ENCODE data around the gene FOSL1.

Gene FOSL1

DNA sequence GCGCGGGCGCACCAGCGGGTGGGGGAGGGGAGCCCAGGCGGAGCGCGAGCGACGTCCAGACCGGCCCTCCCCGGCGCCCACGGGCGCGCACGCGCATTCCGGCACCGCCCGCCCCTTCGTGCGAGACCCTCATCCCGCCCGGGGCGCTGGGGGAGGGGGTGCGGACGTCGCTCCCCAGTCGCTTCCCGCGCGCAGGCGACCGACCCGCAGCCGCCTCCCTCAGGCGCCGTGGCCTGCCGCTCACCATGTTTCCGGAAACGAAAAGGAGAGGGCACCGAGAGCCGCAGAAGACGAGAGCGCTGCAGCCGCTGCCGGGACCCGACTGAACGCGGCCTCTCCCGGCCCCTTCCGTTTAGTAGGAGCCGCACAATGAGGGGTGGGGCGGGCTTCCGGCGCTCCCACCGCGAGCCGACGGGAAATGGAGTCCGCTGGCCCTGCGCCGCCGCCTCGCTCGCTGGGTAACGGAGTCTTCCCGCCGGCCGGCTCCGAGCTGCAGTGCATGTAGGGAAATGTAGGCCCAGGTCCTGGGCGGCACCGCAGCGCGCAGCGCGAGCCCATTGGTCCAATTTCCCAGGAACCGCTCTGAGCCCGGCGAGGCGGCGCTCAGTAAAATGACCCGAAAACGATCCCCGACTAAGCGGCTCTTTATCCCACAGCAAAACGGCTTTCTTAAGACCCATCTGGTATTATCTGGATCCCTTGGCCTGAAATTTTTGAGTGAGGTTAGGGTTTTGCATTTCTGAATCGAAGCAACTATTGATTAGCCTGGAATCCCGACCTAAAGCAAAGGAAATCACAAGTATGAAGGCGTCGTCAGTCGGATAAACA lies 42.1 kb downstream of the FOSL1 start, which contains the start of gene CFL1:
TSS of gene CFL1 (minus strand) at position 328 of the 828 bp plus-strand sequence. CDS start at position 247, 81 bp downstream.
- TF ChIP-seq, protein P1, sequence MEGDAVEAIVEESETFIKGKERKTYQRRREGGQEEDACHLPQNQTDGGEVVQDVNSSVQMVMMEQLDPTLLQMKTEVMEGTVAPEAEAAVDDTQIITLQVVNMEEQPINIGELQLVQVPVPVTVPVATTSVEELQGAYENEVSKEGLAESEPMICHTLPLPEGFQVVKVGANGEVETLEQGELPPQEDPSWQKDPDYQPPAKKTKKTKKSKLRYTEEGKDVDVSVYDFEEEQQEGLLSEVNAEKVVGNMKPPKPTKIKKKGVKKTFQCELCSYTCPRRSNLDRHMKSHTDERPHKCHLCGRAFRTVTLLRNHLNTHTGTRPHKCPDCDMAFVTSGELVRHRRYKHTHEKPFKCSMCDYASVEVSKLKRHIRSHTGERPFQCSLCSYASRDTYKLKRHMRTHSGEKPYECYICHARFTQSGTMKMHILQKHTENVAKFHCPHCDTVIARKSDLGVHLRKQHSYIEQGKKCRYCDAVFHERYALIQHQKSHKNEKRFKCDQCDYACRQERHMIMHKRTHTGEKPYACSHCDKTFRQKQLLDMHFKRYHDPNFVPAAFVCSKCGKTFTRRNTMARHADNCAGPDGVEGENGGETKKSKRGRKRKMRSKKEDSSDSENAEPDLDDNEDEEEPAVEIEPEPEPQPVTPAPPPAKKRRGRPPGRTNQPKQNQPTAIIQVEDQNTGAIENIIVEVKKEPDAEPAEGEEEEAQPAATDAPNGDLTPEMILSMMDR (IDR thresholded peaks at IDR 0.05; ENCODE audit: extremely low read depth, insufficient read depth, missing control alignments) = no peak
- peak; percentile 94 for DNase-seq (ENCODE audit: low spot score)
- in situ Hi-C loops (cut with MboI; ENCODE audit: low pct_unique_long_range_greater_than_20kb, low sequenced_read_pairs, unreplicated experiment) = no loop called here

DNA sequence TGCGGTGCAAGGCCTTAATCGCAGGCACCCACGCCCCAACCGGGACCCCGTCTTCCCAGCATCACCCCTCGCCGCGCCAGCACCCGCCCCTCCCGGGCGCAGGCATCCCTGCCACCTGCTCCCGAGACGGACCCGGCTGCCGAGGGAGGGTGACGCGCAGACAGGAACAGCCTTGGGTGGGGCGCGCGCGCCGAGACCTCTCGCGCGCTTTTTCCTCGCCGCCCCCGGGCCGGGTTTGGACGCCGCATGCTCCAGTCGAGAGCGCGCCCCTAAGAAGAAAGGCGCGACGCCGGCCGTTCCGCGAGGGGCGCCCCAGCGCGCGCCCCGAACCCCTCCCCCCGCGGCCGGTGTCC lies 42.7 kb downstream of the FOSL1 start:
- in situ Hi-C loops (cut with MboI; ENCODE audit: low pct_unique_long_range_greater_than_20kb, low sequenced_read_pairs, unreplicated experiment) = no loop called here
- no peak for DNase-seq (ENCODE audit: low spot score)

DNA sequence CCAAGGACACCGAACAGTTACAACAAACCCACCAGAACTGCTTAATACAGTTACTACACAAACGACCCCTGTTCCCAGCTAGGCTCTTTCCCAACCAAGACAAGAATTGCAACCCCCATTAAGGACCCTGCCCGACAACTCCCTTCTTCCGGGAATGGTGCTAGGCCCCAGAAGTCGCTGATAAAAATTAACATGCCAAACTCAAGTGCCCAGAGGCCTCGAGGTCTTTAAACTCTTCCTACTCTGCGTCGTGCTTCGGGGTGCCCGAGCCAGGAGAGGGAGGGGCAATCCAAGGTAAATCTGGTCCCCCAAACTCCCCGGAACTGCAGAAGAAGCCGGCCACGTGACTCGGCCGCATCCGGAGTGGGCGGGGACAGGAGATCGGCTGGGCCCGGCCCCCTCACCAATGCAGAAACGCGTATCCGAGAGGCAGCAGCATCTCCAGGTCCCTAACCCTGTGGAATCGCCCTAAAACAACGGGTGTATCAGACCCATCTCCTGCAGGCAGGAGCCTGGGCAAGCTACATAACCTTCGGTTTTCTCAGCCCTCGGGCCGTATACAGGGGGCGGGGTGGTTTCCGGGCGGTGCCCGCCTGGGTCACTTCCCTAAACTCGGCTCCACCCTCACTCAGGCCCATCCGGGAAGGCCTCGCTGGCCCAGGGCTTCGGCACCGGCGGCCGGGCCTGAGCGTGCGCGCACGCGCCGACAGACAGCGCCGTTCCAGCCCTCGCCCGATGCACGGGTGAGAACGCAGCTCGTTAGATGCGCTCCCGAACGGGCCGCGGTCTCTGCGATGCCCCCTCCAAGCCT lies 43.3 kb downstream of the FOSL1 start:
- TF ChIP-seq, protein P1 (IDR thresholded peaks at IDR 0.05; ENCODE audit: extremely low read depth, insufficient read depth, missing control alignments) = no peak
- peak; percentile 82 for DNase-seq (ENCODE audit: low spot score)
- in situ Hi-C loops (cut with MboI; ENCODE audit: low pct_unique_long_range_greater_than_20kb, low sequenced_read_pairs, unreplicated experiment) = no loop called here

More for the DNA sequence above, 42.7 kb downstream of the FOSL1 start:
- TF ChIP-seq, protein P1 (IDR thresholded peaks at IDR 0.05; ENCODE audit: extremely low read depth, insufficient read depth, missing control alignments) = peak; percentile 8

DNA sequence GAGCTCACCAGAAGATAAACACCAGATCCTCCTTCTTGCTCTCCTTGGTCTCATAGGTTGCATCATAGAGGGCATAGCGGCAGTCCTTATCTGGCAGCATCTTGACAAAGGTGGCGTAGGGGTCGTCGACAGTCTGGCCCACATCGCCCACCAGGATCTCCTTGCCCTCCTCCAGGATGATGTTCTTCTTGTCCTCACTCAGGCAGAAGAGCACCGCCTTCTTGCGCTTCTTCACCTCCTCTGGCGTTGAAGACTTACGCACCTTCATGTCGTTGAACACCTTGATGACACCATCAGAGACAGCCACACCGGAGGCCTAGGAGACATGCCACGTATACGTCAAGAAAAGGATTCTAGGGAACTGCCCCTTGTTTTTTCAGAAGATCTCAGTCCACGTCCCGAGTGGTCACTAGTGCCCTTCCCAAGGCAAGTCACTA lies 44.2 kb downstream of the FOSL1 start:
- TF ChIP-seq, protein P1 (IDR thresholded peaks at IDR 0.05; ENCODE audit: extremely low read depth, insufficient read depth, missing control alignments) = no peak
- no peak for DNase-seq (ENCODE audit: low spot score)
- in situ Hi-C loops (cut with MboI; ENCODE audit: low pct_unique_long_range_greater_than_20kb, low sequenced_read_pairs, unreplicated experiment) = no loop called here

DNA sequence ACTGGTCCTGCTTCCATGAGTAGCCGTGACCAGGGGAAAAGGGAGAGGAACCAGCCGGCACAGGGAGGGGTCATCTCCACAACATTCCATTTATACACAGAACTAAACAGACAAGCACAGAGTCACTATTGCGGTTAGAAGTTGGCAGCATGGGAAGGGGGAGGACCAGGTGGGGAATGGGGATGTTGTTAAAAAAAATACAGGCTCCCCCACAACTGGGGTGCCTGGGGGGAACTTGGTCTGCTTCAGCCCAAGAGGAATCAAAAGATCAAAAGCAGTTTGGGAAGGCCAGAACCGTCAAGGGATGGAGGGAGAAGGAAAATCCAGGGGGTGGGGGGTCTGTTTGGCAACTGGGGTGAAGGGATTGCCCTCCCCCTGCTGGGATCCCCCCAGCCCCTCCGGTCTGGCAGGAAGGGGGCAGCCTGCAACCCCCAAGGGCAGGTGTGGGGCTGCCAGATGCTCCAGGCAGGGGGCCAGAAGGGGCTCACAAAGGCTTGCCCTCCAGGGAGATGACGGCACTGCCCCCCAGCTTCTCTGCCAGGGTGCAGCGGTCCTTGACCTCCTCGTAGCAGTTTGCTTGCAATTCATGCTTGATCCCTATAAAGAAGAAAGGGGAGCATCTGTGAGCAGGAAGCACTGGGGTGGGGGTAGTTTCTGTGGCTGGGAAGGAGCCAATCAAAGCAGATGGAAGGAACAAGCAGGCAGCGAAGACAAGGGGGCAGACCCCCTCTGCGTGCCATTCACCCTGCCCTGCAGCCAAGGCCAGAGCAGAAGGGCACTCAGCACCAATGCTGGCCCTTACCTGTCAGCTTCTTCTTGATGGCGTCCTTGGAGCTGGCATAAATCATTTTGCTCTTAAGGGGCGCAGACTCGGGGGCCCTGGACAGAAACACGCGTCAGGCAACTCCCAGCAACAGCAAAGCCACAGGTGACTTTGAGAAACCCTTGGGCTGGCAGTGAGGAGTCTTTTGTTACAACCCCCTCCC lies 45.0 kb downstream of the FOSL1 start:
- TF ChIP-seq, protein P1 (IDR thresholded peaks at IDR 0.05; ENCODE audit: extremely low read depth, insufficient read depth, missing control alignments) = no peak
- in situ Hi-C loops (cut with MboI; ENCODE audit: low pct_unique_long_range_greater_than_20kb, low sequenced_read_pairs, unreplicated experiment) = no loop called here
- no peak for DNase-seq (ENCODE audit: low spot score)
